ENCODE data around the gene MFAP3L. TPM values are rescaled to one million over a fixed set of nuclear protein-coding genes. Genes with fewer than 3 reads are reported as not detected.

MFAP3L gene
- total RNA-seq, 1 experiment from 2014 or later, result 0.47 TPM

GRCh38 chr4:170003071-170004070 is 22.8 kb downstream of the MFAP3L start:
- H4K20me1 ChIP-seq (ENCODE audit: low read length), result no peaks in the 10 kb centered on the region
- no peak overlapping the region for H3K4me3 ChIP-seq (ENCODE audit: low read length)
- no peak overlapping the region for H2AFZ ChIP-seq (ENCODE audit: low read length)
- intact Hi-C loops (cut with micrococcal nuclease), result no loop called here
- POLR2A ChIA-PET (ENCODE audit: unreplicated experiment), result no interaction called here
- CTCF ChIA-PET, result no interaction called here
- peaks cover 17% of the 10 kb centered on the region for H3K27me3 ChIP-seq (ENCODE audit: low read length)
- H3K36me3 ChIP-seq (ENCODE audit: low read depth, low read length), result no peaks in the 10 kb centered on the region
- H3K9me3 ChIP-seq (ENCODE audit: low read length), result no peaks in the 10 kb centered on the region
- H3K9ac ChIP-seq (ENCODE audit: low read length), result no peak overlapping the region
- no peak for DNase-seq
- no TSS peak for BruUV-seq (replicated peaks)
- H3K79me2 ChIP-seq (ENCODE audit: low read length), result no peaks in the 10 kb centered on the region
- no peaks in the 10 kb centered on the region for H3K4me1 ChIP-seq (ENCODE audit: insufficient read depth, low read length)
- no peak for ATAC-seq
- TF ChIP-seq EZH2 (IDR thresholded peaks at IDR 0.05; ENCODE audit: low read length, unreplicated experiment) (no peak), CTCF (conservative IDR thresholded peaks at IDR 0.05; ENCODE audit: low read depth, low read length) (no peak), EZH2phosphoT487 (IDR thresholded peaks at IDR 0.05; ENCODE audit: borderline replicate concordance, low read length) (no peak)
- H3K4me2 ChIP-seq (ENCODE audit: low read length), result no peak overlapping the region
- no peaks in the 10 kb centered on the region for H3K9me2 ChIP-seq (replicated peaks; ENCODE audit: low read length)
- H3F3A ChIP-seq (ENCODE audit: low read length, unreplicated experiment), result no peaks in the 10 kb centered on the region
- H3K27ac ChIP-seq (ENCODE audit: low read length), result no peak overlapping the region

DNA sequence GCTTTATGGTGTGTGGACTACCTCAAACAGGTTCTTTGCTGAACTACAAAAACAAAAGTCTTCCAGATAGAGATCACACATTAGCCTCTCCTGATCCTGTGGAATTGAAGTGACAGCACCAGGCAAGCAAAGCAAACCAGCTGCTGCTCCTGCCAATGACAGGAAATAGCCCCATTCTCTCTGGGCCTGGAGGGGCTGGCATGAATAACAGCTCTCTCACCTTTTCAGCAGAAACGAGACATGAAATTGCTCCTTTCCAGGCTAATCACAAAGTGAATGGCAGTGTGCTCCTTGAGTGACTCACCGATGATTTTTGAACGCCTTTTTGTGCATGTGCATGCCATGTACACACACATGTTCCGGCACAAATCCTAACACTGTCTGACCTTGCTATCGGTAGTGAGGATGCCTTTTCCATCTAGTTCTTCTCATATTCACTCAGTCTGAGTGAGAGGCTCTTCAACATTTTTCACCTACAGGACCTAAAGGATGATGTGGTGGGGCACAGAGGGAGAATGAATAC is 24.4 kb downstream of the MFAP3L start:
- BruUV-seq (replicated peaks), result no TSS peak
- CTCF ChIA-PET, result no interaction called here
- intact Hi-C loops (cut with micrococcal nuclease), result no loop called here

More for the DNA sequence above, 24.4 kb downstream of the MFAP3L start:
- H3K9me3 ChIP-seq (ENCODE audit: low read length), result no peaks in the 10 kb centered on the region
- no peak overlapping the region for H2AFZ ChIP-seq (ENCODE audit: low read length)
- no peaks in the 10 kb centered on the region for H4K20me1 ChIP-seq (ENCODE audit: low read length)
- H3K79me2 ChIP-seq (ENCODE audit: low read length), result no peaks in the 10 kb centered on the region
- H3K4me2 ChIP-seq (ENCODE audit: low read length), result no peak overlapping the region
- H3K9me2 ChIP-seq (replicated peaks; ENCODE audit: low read length), result no peaks in the 10 kb centered on the region
- no peaks in the 10 kb centered on the region for H3F3A ChIP-seq (ENCODE audit: low read length, unreplicated experiment)
- no peak overlapping the region for H3K27ac ChIP-seq (ENCODE audit: low read length)
- POLR2A ChIA-PET (ENCODE audit: unreplicated experiment), result no interaction called here
- DNase-seq, result no peak
- ATAC-seq, result no peak
- no peaks in the 10 kb centered on the region for H3K36me3 ChIP-seq (ENCODE audit: low read depth, low read length)
- peaks cover 30% of the 10 kb centered on the region for H3K27me3 ChIP-seq (ENCODE audit: low read length)
- H3K4me1 ChIP-seq (ENCODE audit: insufficient read depth, low read length), result no peaks in the 10 kb centered on the region
- no peak overlapping the region for H3K4me3 ChIP-seq (ENCODE audit: low read length)
- no peak overlapping the region for H3K9ac ChIP-seq (ENCODE audit: low read length)
- TF ChIP-seq EZH2phosphoT487 (IDR thresholded peaks at IDR 0.05; ENCODE audit: borderline replicate concordance, low read length), result no peak
- no peak for TF ChIP-seq CTCF (conservative IDR thresholded peaks at IDR 0.05; ENCODE audit: low read depth, low read length)
- TF ChIP-seq EZH2 (IDR thresholded peaks at IDR 0.05; ENCODE audit: low read length, unreplicated experiment), result no peak

Measured in PC-3 (cell line).